GM12878 (cell line): ENCODE data around the gene JMY. TPM values are rescaled to one million over a fixed set of nuclear protein-coding genes. Genes with fewer than 3 reads are reported as not detected.

Source experiments
- BACH1 ChIP-seq: fragments of 450-650 bp; IDR thresholded peaks from 2 replicates; pipeline ENCODE4 v1.6.1; 2017; ENCODE audit warnings: mild to moderate bottlenecking, borderline replicate concordance
- CBX3 ChIP-seq: fragments of 200-600 bp; sonication (generic); IDR thresholded peaks from 2 replicates; pipeline ENCODE4 v1.6.1; 2016; ENCODE audit warnings: low read depth, borderline replicate concordance
- CHD2 ChIP-seq: IDR thresholded peaks from 2 replicates; pipeline ENCODE4 v1.6.1; 2011; ENCODE audit warnings: low read depth, low read length, improper control_type of control experiment, borderline replicate concordance
- HDAC6 ChIP-seq: fragments of 200-600 bp; sonication (generic); IDR thresholded peaks from one replicate; pipeline ENCODE4 v1.8.0; 2017; ENCODE audit warnings: antibody characterized with exemption; ENCODE audit not compliant: unreplicated experiment
- HDGF ChIP-seq: fragments of 450-650 bp; IDR thresholded peaks from 2 replicates; pipeline ENCODE4 v1.6.1; 2016; ENCODE audit warnings: antibody characterized with exemption
- MTA2 ChIP-seq: fragments of 450-650 bp; IDR thresholded peaks from 2 replicates; pipeline ENCODE4 v1.6.1; 2016; ENCODE audit warnings: low read depth, mild to moderate bottlenecking, moderate library complexity
- NFIC ChIP-seq: IDR thresholded peaks from 2 replicates; pipeline ENCODE4 v1.6.1; 2012; ENCODE audit warnings: low read depth, mild to moderate bottlenecking, inconsistent platforms, low read length, moderate library complexity
- RB1 ChIP-seq: fragments of 450-650 bp; formaldehyde crosslinking; IDR thresholded peaks from 2 replicates; pipeline ENCODE4 v1.6.1; 2017; ENCODE audit warnings: mild to moderate bottlenecking, borderline replicate concordance
- RUNX3 ChIP-seq: IDR thresholded peaks from 2 replicates; pipeline ENCODE4 v1.6.1; 2012; ENCODE audit warnings: low read length, inconsistent platforms
- SMAD1 ChIP-seq: fragments of 450-650 bp; IDR thresholded peaks from 2 replicates; pipeline ENCODE4 v1.6.1; 2018; ENCODE audit warnings: mild to moderate bottlenecking, low read depth; ENCODE audit not compliant: partially characterized antibody
- SMC3 ChIP-seq: IDR thresholded peaks from 2 replicates; pipeline ENCODE4 v1.6.1; 2011; ENCODE audit warnings: low read length, improper control_type of control experiment, borderline replicate concordance
- SRF ChIP-seq, 2 experiments: IDR thresholded peaks; 2 replicates each; pipeline ENCODE4 v1.6.1; 2011; ENCODE audit warnings: low read depth in 2 of 2, low read length in 2 of 2, mild to moderate bottlenecking in 1 of 2, moderate library complexity in 1 of 2
- STAT1 ChIP-seq: fragments of 450-650 bp; conservative IDR thresholded peaks from 2 replicates; pipeline ENCODE4 v1.6.1; 2014; ENCODE audit warnings: antibody characterized with exemption, mild to moderate bottlenecking
- SUZ12 ChIP-seq: fragments of 200-600 bp; sonication (generic); IDR thresholded peaks from one replicate; pipeline ENCODE4 v1.6.1; 2018; ENCODE audit warnings: antibody characterized with exemption, mild to moderate bottlenecking; ENCODE audit not compliant: unreplicated experiment
- TCF7 ChIP-seq: IDR thresholded peaks from 2 replicates; pipeline ENCODE4 v1.6.1; 2014; ENCODE audit warnings: antibody characterized with exemption, borderline replicate concordance
- WRNIP1 ChIP-seq: IDR thresholded peaks from 2 replicates; pipeline ENCODE4 v1.6.1; 2011; ENCODE audit warnings: low read depth, low read length, improper control_type of control experiment, borderline replicate concordance
- YBX1 ChIP-seq: fragments of 450-650 bp; IDR thresholded peaks from 2 replicates; pipeline ENCODE4 v1.6.1; 2016; ENCODE audit warnings: antibody characterized with exemption
- ZNF24 ChIP-seq: fragments of 450-650 bp; IDR thresholded peaks from 2 replicates; pipeline ENCODE4 v1.6.1; 2017; ENCODE audit warnings: antibody characterized with exemption, mild to moderate bottlenecking
- ZNF274 ChIP-seq: IDR thresholded peaks from one replicate; pipeline ENCODE4 v1.8.0; 2011; ENCODE audit not compliant: insufficient read length, insufficient read depth
- polyA plus RNA-seq, 11 experiments: library from polyadenylated mRNA; depleted of rRNA in 4 of 11; unstranded in 6 of 11; stranded (reverse) in 5 of 11; fragments of >200 nt; fragmentation: Nextera tagmentation in 4 of 11; fragmentation: Illumina TruSeq in 1 of 11; extraction: Ambion mirVana in 4 of 11; extraction: Trizol in 1 of 11; gene quantifications; 1 replicate in 1 of 11; 2 replicates in 10 of 11; pipeline versions ENCODE4 v1.2.1 to v1.2.3, GENCODE V29; 2011 to 2016; ENCODE audit warnings: inconsistent platforms in 2 of 11, missing spikeins in 2 of 11, low read depth in 1 of 11
- total RNA-seq, 4 experiments: library from RNA; depleted of rRNA in 3 of 4; stranded (reverse); fragments of >200 nt in 3 of 4; fragmentation: Illumina TruSeq in 1 of 4; extraction: Trizol in 1 of 4; gene quantifications; 2 replicates each; pipeline versions ENCODE4 v1.2.1 to v1.2.3, GENCODE V29; 2013 to 2021
- TF ChIP-seq, protein P1 (sequence below): IDR thresholded peaks from 2 replicates; pipeline ENCODE4 v1.6.1; 2011; ENCODE audit warnings: borderline replicate concordance, low read depth, mild to moderate bottlenecking, moderate library complexity, mixed read lengths, low read length; ENCODE audit not compliant: insufficient read depth; ENCODE audit errors: extremely low read length
- TF ChIP-seq, protein P2 (sequence below): IDR thresholded peaks from 2 replicates; pipeline ENCODE4 v1.6.1; 2012; ENCODE audit warnings: mild to moderate bottlenecking, low read depth, low read length
- TF ChIP-seq, protein P3 (sequence below): fragments of 450-650 bp; IDR thresholded peaks from 2 replicates; pipeline ENCODE4 v1.6.1; 2018; ENCODE audit warnings: mild to moderate bottlenecking, low read depth, moderate library complexity; ENCODE audit not compliant: partially characterized antibody
- TF ChIP-seq, protein P4 (sequence below): IDR thresholded peaks from 2 replicates; pipeline ENCODE4 v1.6.1; 2012; ENCODE audit warnings: low read depth, low read length, improper control_type of control experiment

JMY gene
- total and polyA plus RNA-seq, 10 of the 15 experiments (the other 5 are each of a cell fraction or from before 2014, with no cell fraction given) = 0.63 to 4.8 (median 2.4) TPM

DNA sequence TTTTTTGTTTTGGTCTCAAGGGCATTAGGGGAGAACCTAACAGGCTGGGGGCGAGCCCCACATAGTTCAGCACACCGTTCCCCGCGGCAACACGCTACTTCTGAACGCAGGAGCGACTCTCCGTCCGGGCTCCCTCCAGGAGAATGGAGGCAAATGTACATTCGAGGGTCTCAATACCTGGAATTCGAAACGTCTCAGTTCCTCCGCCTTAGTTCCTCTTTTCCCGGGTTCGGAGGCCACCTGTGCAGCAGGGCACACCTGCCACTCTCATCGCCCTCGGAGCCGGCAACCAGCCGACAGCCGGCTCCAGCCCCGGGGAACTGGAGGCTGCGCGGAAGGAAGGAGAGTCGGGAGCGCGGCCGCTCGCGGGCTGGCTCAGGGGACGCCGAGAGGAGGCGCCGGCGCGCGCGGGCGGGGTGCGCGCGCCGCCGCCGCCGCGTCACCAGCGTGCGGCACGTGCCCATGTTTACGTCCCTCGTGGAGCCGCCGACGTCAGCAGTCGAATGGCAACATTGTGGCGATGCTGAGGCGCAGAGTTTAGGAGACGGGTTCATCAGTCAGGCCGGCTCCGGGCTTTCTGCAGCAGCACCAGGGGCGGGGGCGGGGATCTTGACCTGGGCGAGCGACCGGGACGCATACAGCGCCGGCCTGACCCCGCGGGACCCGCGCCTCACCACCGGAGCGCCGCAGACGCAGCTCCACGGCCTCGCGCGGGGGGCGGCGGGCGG is at the start of gene JMY (continued):
- no peak for TF ChIP-seq CHD2
- TF ChIP-seq YBX1 = no peak
- TF ChIP-seq, protein P1, sequence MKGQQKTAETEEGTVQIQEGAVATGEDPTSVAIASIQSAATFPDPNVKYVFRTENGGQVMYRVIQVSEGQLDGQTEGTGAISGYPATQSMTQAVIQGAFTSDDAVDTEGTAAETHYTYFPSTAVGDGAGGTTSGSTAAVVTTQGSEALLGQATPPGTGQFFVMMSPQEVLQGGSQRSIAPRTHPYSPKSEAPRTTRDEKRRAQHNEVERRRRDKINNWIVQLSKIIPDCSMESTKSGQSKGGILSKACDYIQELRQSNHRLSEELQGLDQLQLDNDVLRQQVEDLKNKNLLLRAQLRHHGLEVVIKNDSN = peak; percentile 86
- TF ChIP-seq ZNF274 = no peak
- TF ChIP-seq NFIC = no peak
- TF ChIP-seq WRNIP1 = no peak
- no peak for TF ChIP-seq RUNX3
- TF ChIP-seq, protein P2, sequence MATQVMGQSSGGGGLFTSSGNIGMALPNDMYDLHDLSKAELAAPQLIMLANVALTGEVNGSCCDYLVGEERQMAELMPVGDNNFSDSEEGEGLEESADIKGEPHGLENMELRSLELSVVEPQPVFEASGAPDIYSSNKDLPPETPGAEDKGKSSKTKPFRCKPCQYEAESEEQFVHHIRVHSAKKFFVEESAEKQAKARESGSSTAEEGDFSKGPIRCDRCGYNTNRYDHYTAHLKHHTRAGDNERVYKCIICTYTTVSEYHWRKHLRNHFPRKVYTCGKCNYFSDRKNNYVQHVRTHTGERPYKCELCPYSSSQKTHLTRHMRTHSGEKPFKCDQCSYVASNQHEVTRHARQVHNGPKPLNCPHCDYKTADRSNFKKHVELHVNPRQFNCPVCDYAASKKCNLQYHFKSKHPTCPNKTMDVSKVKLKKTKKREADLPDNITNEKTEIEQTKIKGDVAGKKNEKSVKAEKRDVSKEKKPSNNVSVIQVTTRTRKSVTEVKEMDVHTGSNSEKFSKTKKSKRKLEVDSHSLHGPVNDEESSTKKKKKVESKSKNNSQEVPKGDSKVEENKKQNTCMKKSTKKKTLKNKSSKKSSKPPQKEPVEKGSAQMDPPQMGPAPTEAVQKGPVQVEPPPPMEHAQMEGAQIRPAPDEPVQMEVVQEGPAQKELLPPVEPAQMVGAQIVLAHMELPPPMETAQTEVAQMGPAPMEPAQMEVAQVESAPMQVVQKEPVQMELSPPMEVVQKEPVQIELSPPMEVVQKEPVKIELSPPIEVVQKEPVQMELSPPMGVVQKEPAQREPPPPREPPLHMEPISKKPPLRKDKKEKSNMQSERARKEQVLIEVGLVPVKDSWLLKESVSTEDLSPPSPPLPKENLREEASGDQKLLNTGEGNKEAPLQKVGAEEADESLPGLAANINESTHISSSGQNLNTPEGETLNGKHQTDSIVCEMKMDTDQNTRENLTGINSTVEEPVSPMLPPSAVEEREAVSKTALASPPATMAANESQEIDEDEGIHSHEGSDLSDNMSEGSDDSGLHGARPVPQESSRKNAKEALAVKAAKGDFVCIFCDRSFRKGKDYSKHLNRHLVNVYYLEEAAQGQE = 0 out of 2 replicates have a peak, but pooled peaks have one; percentile 23
- TF ChIP-seq RB1 = peak; percentile 52; the same call in 1 of the 2 replicates
- peak; percentile 3 for TF ChIP-seq SMAD1
- TF ChIP-seq CBX3 = no peak
- TF ChIP-seq HDAC6 = no peak
- no peak for TF ChIP-seq STAT1
- TF ChIP-seq, protein P3, sequence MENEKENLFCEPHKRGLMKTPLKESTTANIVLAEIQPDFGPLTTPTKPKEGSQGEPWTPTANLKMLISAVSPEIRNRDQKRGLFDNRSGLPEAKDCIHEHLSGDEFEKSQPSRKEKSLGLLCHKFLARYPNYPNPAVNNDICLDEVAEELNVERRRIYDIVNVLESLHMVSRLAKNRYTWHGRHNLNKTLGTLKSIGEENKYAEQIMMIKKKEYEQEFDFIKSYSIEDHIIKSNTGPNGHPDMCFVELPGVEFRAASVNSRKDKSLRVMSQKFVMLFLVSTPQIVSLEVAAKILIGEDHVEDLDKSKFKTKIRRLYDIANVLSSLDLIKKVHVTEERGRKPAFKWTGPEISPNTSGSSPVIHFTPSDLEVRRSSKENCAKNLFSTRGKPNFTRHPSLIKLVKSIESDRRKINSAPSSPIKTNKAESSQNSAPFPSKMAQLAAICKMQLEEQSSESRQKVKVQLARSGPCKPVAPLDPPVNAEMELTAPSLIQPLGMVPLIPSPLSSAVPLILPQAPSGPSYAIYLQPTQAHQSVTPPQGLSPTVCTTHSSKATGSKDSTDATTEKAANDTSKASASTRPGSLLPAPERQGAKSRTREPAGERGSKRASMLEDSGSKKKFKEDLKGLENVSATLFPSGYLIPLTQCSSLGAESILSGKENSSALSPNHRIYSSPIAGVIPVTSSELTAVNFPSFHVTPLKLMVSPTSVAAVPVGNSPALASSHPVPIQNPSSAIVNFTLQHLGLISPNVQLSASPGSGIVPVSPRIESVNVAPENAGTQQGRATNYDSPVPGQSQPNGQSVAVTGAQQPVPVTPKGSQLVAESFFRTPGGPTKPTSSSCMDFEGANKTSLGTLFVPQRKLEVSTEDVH = no peak
- TF ChIP-seq BACH1 = peak; percentile 68
- TF ChIP-seq TCF7 = no peak
- 0 out of 2 replicates have a peak, but pooled peaks have one; percentile 23 for TF ChIP-seq MTA2
- no peak for TF ChIP-seq ZNF24
- 0 out of 4 replicates have a peak, but pooled peaks of 1 of the 2 experiments have one; percentile 13 for TF ChIP-seq SRF (IDR thresholded peaks at IDR 0.05; ENCODE audit: low read depth in 2 of 2, low read length in 2 of 2)
- TF ChIP-seq SMC3 = no peak
- TF ChIP-seq HDGF = no peak
- TF ChIP-seq, protein P4, sequence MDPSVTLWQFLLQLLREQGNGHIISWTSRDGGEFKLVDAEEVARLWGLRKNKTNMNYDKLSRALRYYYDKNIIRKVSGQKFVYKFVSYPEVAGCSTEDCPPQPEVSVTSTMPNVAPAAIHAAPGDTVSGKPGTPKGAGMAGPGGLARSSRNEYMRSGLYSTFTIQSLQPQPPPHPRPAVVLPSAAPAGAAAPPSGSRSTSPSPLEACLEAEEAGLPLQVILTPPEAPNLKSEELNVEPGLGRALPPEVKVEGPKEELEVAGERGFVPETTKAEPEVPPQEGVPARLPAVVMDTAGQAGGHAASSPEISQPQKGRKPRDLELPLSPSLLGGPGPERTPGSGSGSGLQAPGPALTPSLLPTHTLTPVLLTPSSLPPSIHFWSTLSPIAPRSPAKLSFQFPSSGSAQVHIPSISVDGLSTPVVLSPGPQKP = no peak
- TF ChIP-seq SUZ12 = no peak
